Activated naive CD8-positive, alpha-beta T cell treated with anti-CD3 and anti-CD28 coated beads, Interleukin-2, amount 10 ng/mL, durations not matched to agents 7 days and 5 days (primary cell): ENCODE results near the gene LDLR. TPM values are rescaled to one million over a fixed set of nuclear protein-coding genes. Genes with fewer than 3 reads are reported as not detected.
"Not testable (repeated sequence)": the region's sequence is repeated elsewhere in the genome, so short reads cannot be mapped to it uniquely, and the experiment has no call there.

ENCODE experiments used
- ATAC-seq: fragments of 150-1000 bp; cut with Tn5 transposase; one replicate; pipeline ENCODE4 v1.10.0; 2021; ENCODE audit warnings: low read depth, moderate library complexity
- POLR2A ChIA-PET: fragments of 350-600 bp; sonication (Branson Sonifier 250); formaldehyde crosslinking; loops from one replicate; lab custom pipeline; 2021; ENCODE audit warnings: antibody characterized with exemption; lab: Charles Lee
- DNase-seq: peaks from one replicate; pipeline ENCODE4 v3.0.0; 2021
- H3K27ac Mint-ChIP-seq: one replicate; pipeline ENCODE4 v1.8.0; 2022; ENCODE audit warnings: mild to moderate bottlenecking, mixed read lengths
- H3K27me3 Mint-ChIP-seq: one replicate; pipeline ENCODE4 v1.8.0; 2022; ENCODE audit warnings: mild to moderate bottlenecking, moderate library complexity, mixed read lengths
- H3K36me3 Mint-ChIP-seq: one replicate; pipeline ENCODE4 v1.8.0; 2021; ENCODE audit warnings: mild to moderate bottlenecking, mixed read lengths
- H3K4me1 Mint-ChIP-seq: one replicate; pipeline ENCODE4 v1.8.0; 2021; ENCODE audit warnings: mixed read lengths
- H3K4me3 Mint-ChIP-seq: one replicate; pipeline ENCODE4 v1.8.0; 2022; ENCODE audit warnings: mild to moderate bottlenecking, moderate library complexity, mixed read lengths
- H3K9me3 Mint-ChIP-seq: one replicate; pipeline ENCODE4 v1.8.0; 2021; ENCODE audit warnings: mixed read lengths
- total RNA-seq, 2 experiments: library from RNA; stranded (reverse); gene quantifications; one replicate each; pipeline ENCODE4 v1.2.3, GENCODE V29; 2021

LDLR gene
- total RNA-seq, 2 experiments from 2014 or later, result 83.8 to 84.8 TPM

- peaks cover 26% of the 10 kb centered on the region for H3K4me1 Mint-ChIP-seq
- no peaks in the 10 kb centered on the region for H3K27me3 Mint-ChIP-seq
- no peak for ATAC-seq
- H3K9me3 Mint-ChIP-seq, result peaks cover 2% of the 10 kb centered on the region
- no peak for DNase-seq
- POLR2A ChIA-PET, result interaction anchor here (0.6 to 1.1 kb wide), 2 partner anchors 10 to 11 kb away, joined by 3 read pairs; partner anchors contain the start of gene LDLR
- no peak overlapping the region for H3K27ac Mint-ChIP-seq
- peaks cover 49% of the 10 kb centered on the region for H3K36me3 Mint-ChIP-seq
- H3K4me3 Mint-ChIP-seq, result no peak overlapping the region
Measured at GRCh38 chr19:11100049-11100448, 10.8 kb downstream of the LDLR start.

GRCh38 chr19:11101057-11101456 lies 11.8 kb downstream of the LDLR start:
- POLR2A ChIA-PET, result interaction anchor here (0.7 to 1.1 kb wide), 2 partner anchors 12 to 396 kb away, joined by 3 read pairs; partner anchors contain the start of gene LDLR
- no peaks in the 10 kb centered on the region for H3K27me3 Mint-ChIP-seq
- H3K4me3 Mint-ChIP-seq, result no peak overlapping the region
- no peak for DNase-seq
- ATAC-seq, result no peak
- peaks cover 48% of the 10 kb centered on the region for H3K36me3 Mint-ChIP-seq
- peaks cover 2% of the 10 kb centered on the region for H3K9me3 Mint-ChIP-seq
- H3K4me1 Mint-ChIP-seq, result peaks cover 16% of the 10 kb centered on the region
- no peak overlapping the region for H3K27ac Mint-ChIP-seq

GRCh38 chr19:11102944-11103343 lies 13.7 kb downstream of the LDLR start:
- no peaks in the 10 kb centered on the region for H3K9me3 Mint-ChIP-seq
- peaks cover 43% of the 10 kb centered on the region for H3K36me3 Mint-ChIP-seq
- no peak overlapping the region for H3K27ac Mint-ChIP-seq
- DNase-seq, result no peak
- no peaks in the 10 kb centered on the region for H3K27me3 Mint-ChIP-seq
- POLR2A ChIA-PET, result no interaction called here
- no peak overlapping the region for H3K4me3 Mint-ChIP-seq
- ATAC-seq, result no peak
- peaks cover 10% of the 10 kb centered on the region for H3K4me1 Mint-ChIP-seq

GRCh38 chr19:11103667-11104066 lies 14.4 kb downstream of the LDLR start:
- DNase-seq, POLR2A ChIA-PET, H3K4me3 Mint-ChIP-seq, H3K27me3 Mint-ChIP-seq, H3K4me1 Mint-ChIP-seq, H3K9me3 Mint-ChIP-seq, H3K27ac Mint-ChIP-seq, ATAC-seq: not testable (repeated sequence)
- H3K36me3 Mint-ChIP-seq, result peaks cover 48% of the 10 kb centered on the region

GRCh38 chr19:11105014-11105636 lies 15.9 kb downstream of the LDLR start:
- POLR2A ChIA-PET, result interaction anchor here (1.0 kb wide), 1 partner anchor 51 kb away, joined by 3 read pairs; no protein-coding TSS in a partner anchor
- DNase-seq (no peak), ATAC-seq (no peak)
- Mint-ChIP-seq H3K27me3 (no peaks in the 10 kb centered on the region), H3K4me3 (no peak overlapping the region), H3K9me3 (no peaks in the 10 kb centered on the region), H3K4me1 (peaks cover 2% of the 10 kb centered on the region), H3K36me3 (peaks cover 39% of the 10 kb centered on the region), H3K27ac (no peak overlapping the region)

GRCh38 chr19:11106477-11106876 lies 17.2 kb downstream of the LDLR start:
- no peak for DNase-seq
- peaks cover 35% of the 10 kb centered on the region for H3K36me3 Mint-ChIP-seq
- no peak overlapping the region for H3K27ac Mint-ChIP-seq
- no peak overlapping the region for H3K4me3 Mint-ChIP-seq
- H3K9me3 Mint-ChIP-seq, result no peaks in the 10 kb centered on the region
- no peak for ATAC-seq
- POLR2A ChIA-PET, result no interaction called here
- H3K4me1 Mint-ChIP-seq, result peaks cover 2% of the 10 kb centered on the region
- no peaks in the 10 kb centered on the region for H3K27me3 Mint-ChIP-seq

- Mint-ChIP-seq H3K27me3 (no peaks in the 10 kb centered on the region), H3K36me3 (peaks cover 34% of the 10 kb centered on the region), H3K4me1 (peaks cover 2% of the 10 kb centered on the region), H3K9me3 (no peaks in the 10 kb centered on the region), H3K27ac (no peak overlapping the region), H3K4me3 (no peak overlapping the region)
- no peak for ATAC-seq
- no peak for DNase-seq
- POLR2A ChIA-PET, result no interaction called here
Measured at GRCh38 chr19:11108746-11109145, 19.5 kb downstream of the LDLR start.

GRCh38 chr19:11111117-11111770 lies 22.0 kb downstream of the LDLR start:
- Mint-ChIP-seq H3K9me3 (no peaks in the 10 kb centered on the region), H3K27ac (no peak overlapping the region), H3K36me3 (peaks cover 32% of the 10 kb centered on the region), H3K27me3 (no peaks in the 10 kb centered on the region), H3K4me3 (no peak overlapping the region), H3K4me1 (peaks cover 2% of the 10 kb centered on the region)
- ATAC-seq (no peak), DNase-seq (no peak)
- POLR2A ChIA-PET, result interaction anchor here (1.0 to 1.5 kb wide), 2 partner anchors 20 to 22 kb away, joined by 3 read pairs; partner anchors contain the start of gene LDLR

GRCh38 chr19:11111771-11112144 lies 22.5 kb downstream of the LDLR start:
- H3K36me3 Mint-ChIP-seq, result peaks cover 33% of the 10 kb centered on the region
- H3K27me3 Mint-ChIP-seq, result no peaks in the 10 kb centered on the region
- ATAC-seq, result no peak

GRCh38 chr19:11113140-11113708 lies 24.0 kb downstream of the LDLR start:
- POLR2A ChIA-PET, result no interaction called here
- H3K4me1 Mint-ChIP-seq, result peaks cover 2% of the 10 kb centered on the region
- H3K4me3 Mint-ChIP-seq, result no peak overlapping the region
- no peaks in the 10 kb centered on the region for H3K27me3 Mint-ChIP-seq
- ATAC-seq, result no peak
- no peak for DNase-seq
- peaks cover 37% of the 10 kb centered on the region for H3K36me3 Mint-ChIP-seq
- H3K9me3 Mint-ChIP-seq, result no peaks in the 10 kb centered on the region
- peak overlapping the region; percentile 34 for H3K27ac Mint-ChIP-seq

More at GRCh38 chr19:11111771-11112144, 22.5 kb downstream of the LDLR start:
- Mint-ChIP-seq H3K4me3 (no peak overlapping the region), H3K27ac (no peak overlapping the region), H3K4me1 (peaks cover 2% of the 10 kb centered on the region), H3K9me3 (no peaks in the 10 kb centered on the region)
- POLR2A ChIA-PET, result interaction anchor here (1.0 to 1.5 kb wide), 2 partner anchors 20 to 23 kb away, joined by 3 read pairs; partner anchors contain the start of gene LDLR
- no peak for DNase-seq

GRCh38 chr19:11115042-11115441 lies 25.8 kb downstream of the LDLR start:
- Mint-ChIP-seq H3K4me1 (peaks cover 2% of the 10 kb centered on the region), H3K9me3 (no peaks in the 10 kb centered on the region), H3K36me3 (peaks cover 41% of the 10 kb centered on the region), H3K27ac (no peak overlapping the region), H3K4me3 (no peak overlapping the region), H3K27me3 (no peaks in the 10 kb centered on the region)
- POLR2A ChIA-PET, result no interaction called here
- no peak for DNase-seq
- no peak for ATAC-seq

GRCh38 chr19:11115895-11116446 lies 26.7 kb downstream of the LDLR start:
- no peak overlapping the region for H3K27ac Mint-ChIP-seq
- ATAC-seq (no peak), DNase-seq (no peak)
- H3K4me3 Mint-ChIP-seq, result no peak overlapping the region
- POLR2A ChIA-PET, result no interaction called here
- H3K36me3 Mint-ChIP-seq, result peaks cover 47% of the 10 kb centered on the region
- peaks cover 2% of the 10 kb centered on the region for H3K4me1 Mint-ChIP-seq
- H3K27me3 Mint-ChIP-seq, result no peaks in the 10 kb centered on the region
- H3K9me3 Mint-ChIP-seq, result no peaks in the 10 kb centered on the region

GRCh38 chr19:11116507-11116906 lies 27.2 kb downstream of the LDLR start:
- POLR2A ChIA-PET, result no interaction called here
- Mint-ChIP-seq H3K36me3 (peaks cover 46% of the 10 kb centered on the region), H3K4me1 (peaks cover 2% of the 10 kb centered on the region), H3K9me3 (no peaks in the 10 kb centered on the region), H3K27ac (no peak overlapping the region), H3K27me3 (no peaks in the 10 kb centered on the region), H3K4me3 (no peak overlapping the region)
- DNase-seq, result no peak
- ATAC-seq, result no peak
